Activated T-helper 2 cell treated with anti-CD3 and anti-CD28 coated beads, Interferon-gamma antibody, Interleukin-2, Interleukin-4, amounts not matched to agents 10 μg/mL and 5 μg/mL and 100 μg/mL, durations not matched to agents 14 hours and 24 hours and 36 hours (primary cell): ENCODE results near the gene CRABP1. TPM values are rescaled to one million over a fixed set of nuclear protein-coding genes. Genes with fewer than 3 reads are reported as not detected.

Source experiments
- DNase-seq: peaks from one replicate; pipeline ENCODE4 v3.0.0; 2021; ENCODE audit warnings: low spot score
- H3K27ac Mint-ChIP-seq: one replicate; pipeline ENCODE4 v1.8.0; 2021; ENCODE audit warnings: mixed read lengths
- H3K27me3 Mint-ChIP-seq: one replicate; pipeline ENCODE4 v1.8.0; 2021; ENCODE audit warnings: low read depth, mixed read lengths
- H3K36me3 Mint-ChIP-seq: one replicate; pipeline ENCODE4 v1.8.0; 2021; ENCODE audit warnings: low read depth, mixed read lengths
- H3K4me1 Mint-ChIP-seq: one replicate; pipeline ENCODE4 v1.8.0; 2021; ENCODE audit warnings: low read depth, mixed read lengths
- H3K4me3 Mint-ChIP-seq: one replicate; pipeline ENCODE4 v1.8.0; 2021; ENCODE audit warnings: low read depth, mild to moderate bottlenecking, moderate library complexity, mixed read lengths
- H3K9me3 Mint-ChIP-seq: one replicate; pipeline ENCODE4 v1.8.0; 2021; ENCODE audit warnings: mixed read lengths
- intact Hi-C: fragments of 100-400 bp; cut with micrococcal nuclease; formaldehyde crosslinking; loops from one replicate; pipeline ENCODE4 v1.15.1; 2023
- total RNA-seq: library from RNA; stranded (reverse); gene quantifications from 2 replicates; pipeline ENCODE4 v1.2.3, GENCODE V29; 2022

Gene CRABP1
- total RNA-seq, 1 donor from 2014 or later = 0.57 TPM

- Mint-ChIP-seq H3K27ac (no peak overlapping the region), H3K4me3 (no peak overlapping the region)
These were observed 53.0 kb downstream of the CRABP1 start for GRCh38 chr15:78393137-78393536.

GRCh38 chr15:78394026-78394425, 53.9 kb downstream of the CRABP1 start:
- Mint-ChIP-seq H3K4me1 (no peaks in the 10 kb centered on the region), H3K4me3 (no peak overlapping the region), H3K36me3 (no peaks in the 10 kb centered on the region), H3K9me3 (no peaks in the 10 kb centered on the region), H3K27me3 (peaks cover 5% of the 10 kb centered on the region), H3K27ac (no peak overlapping the region)
- intact Hi-C loops = no loop called here
- DNase-seq = no peak

More at GRCh38 chr15:78393137-78393536, 53.0 kb downstream of the CRABP1 start:
- no peaks in the 10 kb centered on the region for H3K9me3 Mint-ChIP-seq
- no peaks in the 10 kb centered on the region for H3K4me1 Mint-ChIP-seq
- H3K36me3 Mint-ChIP-seq = no peaks in the 10 kb centered on the region
- intact Hi-C loops = no loop called here
- no peak for DNase-seq
- H3K27me3 Mint-ChIP-seq = peaks cover 5% of the 10 kb centered on the region

DNA sequence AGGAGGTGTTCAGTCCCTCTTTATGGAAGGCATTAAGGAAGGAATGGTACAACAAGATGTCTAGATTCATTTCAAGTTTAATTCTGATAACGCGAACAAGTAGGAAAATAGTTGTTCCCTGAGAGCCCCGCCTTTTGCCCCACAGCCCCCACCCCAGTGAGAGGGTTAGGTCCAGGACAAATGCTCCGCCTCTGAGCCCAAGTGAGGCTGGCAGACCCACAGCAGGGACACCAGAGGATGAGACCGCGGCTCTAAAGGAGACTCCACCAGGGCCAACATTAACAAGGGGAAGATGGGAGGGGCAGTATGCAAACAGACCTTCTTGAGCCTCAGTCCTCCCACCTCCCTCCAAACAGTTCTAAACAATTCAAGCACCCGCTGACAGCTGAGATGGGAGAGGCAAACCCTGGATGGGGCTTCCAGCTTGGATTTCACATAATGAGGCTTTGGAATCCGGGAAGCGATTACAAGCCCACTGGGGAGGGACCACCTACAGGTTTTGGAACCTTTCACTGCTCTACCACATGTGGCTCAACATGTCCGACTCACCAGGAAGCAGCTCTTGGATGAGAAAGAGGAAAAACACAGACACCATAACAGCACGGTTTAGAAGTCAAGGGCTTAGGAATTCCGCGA, 54.9 kb downstream of the CRABP1 start:
- intact Hi-C loops = no loop called here
- Mint-ChIP-seq H3K27ac (no peak overlapping the region), H3K36me3 (no peaks in the 10 kb centered on the region), H3K4me3 (no peak overlapping the region), H3K9me3 (no peaks in the 10 kb centered on the region), H3K4me1 (no peaks in the 10 kb centered on the region), H3K27me3 (peaks cover 2% of the 10 kb centered on the region)
- DNase-seq = no peak

GRCh38 chr15:78396186-78396814, 56.1 kb downstream of the CRABP1 start:
- Mint-ChIP-seq H3K27ac (no peak overlapping the region), H3K4me3 (no peak overlapping the region), H3K27me3 (no peaks in the 10 kb centered on the region)

DNA sequence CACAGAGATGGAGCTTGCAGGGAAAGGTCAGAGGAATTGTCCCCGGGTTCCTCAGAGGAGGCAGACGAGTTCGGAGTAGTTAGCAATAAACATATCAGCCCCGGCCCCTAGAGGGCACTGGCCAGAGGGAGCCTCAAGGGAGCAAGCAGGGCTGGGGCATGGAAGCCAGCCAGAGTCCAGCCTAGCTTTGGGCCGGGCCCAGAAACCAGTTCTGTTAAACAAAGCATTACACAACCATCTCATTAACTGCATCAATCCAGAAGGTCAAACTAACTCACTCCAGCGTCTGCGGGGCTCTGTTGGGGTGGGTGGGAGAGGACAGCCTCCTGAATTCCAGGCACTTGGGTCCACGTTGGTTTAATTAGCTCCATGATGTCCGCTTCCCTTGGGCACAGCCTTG, 56.8 kb downstream of the CRABP1 start:
- Mint-ChIP-seq H3K4me3 (no peak overlapping the region), H3K9me3 (no peaks in the 10 kb centered on the region), H3K4me1 (no peaks in the 10 kb centered on the region), H3K36me3 (no peaks in the 10 kb centered on the region), H3K27ac (no peak overlapping the region), H3K27me3 (no peaks in the 10 kb centered on the region)
- intact Hi-C loops = no loop called here
- no peak for DNase-seq

More at GRCh38 chr15:78396186-78396814, 56.1 kb downstream of the CRABP1 start:
- no peak for DNase-seq
- Mint-ChIP-seq H3K36me3 (no peaks in the 10 kb centered on the region), H3K9me3 (no peaks in the 10 kb centered on the region), H3K4me1 (no peaks in the 10 kb centered on the region)
- intact Hi-C loops = no loop called here

GRCh38 chr15:78397382-78397781, 57.2 kb downstream of the CRABP1 start:
- no peaks in the 10 kb centered on the region for H3K9me3 Mint-ChIP-seq

More at GRCh38 chr15:78397382-78397781, 57.2 kb downstream of the CRABP1 start:
- H3K4me1 Mint-ChIP-seq = no peaks in the 10 kb centered on the region
- no peak for DNase-seq
- H3K27ac Mint-ChIP-seq = no peak overlapping the region
- H3K36me3 Mint-ChIP-seq = no peaks in the 10 kb centered on the region
- no peak overlapping the region for H3K4me3 Mint-ChIP-seq
- intact Hi-C loops = no loop called here
- H3K27me3 Mint-ChIP-seq = peaks cover 3% of the 10 kb centered on the region

Other genes with a start within 250 kb of the CRABP1 start
- not detected in 2 replicates for gene SH2D7, start 247.8 kb upstream of the CRABP1 start, total RNA-seq
- 1.8 and 2.2 TPM in 2 replicates for gene CIB2, start 208.9 kb upstream of the CRABP1 start, total RNA-seq
- gene IDH3A, start 191.0 kb upstream of the CRABP1 start, total RNA-seq = 132 and 152 TPM in 2 replicates
- gene ACSBG1, start 105.8 kb upstream of the CRABP1 start, total RNA-seq = 0.64 and 0.96 TPM in 2 replicates
- gene DNAJA4, start 75.8 kb upstream of the CRABP1 start, total RNA-seq = 57.4 and 60.0 TPM in 2 replicates
- 51.2 and 51.8 TPM in 2 replicates for gene SKIC8, start 40.7 kb upstream of the CRABP1 start, total RNA-seq
- gene IREB2, start 97.9 kb downstream of the CRABP1 start, total RNA-seq = 97.8 and 101 TPM in 2 replicates
- 0.74 and 0.89 TPM in 2 replicates for gene HYKK, start 167.2 kb downstream of the CRABP1 start, total RNA-seq
- 330 and 331 TPM in 2 replicates for gene PSMA4, start 200.1 kb downstream of the CRABP1 start, total RNA-seq
- gene CHRNA5, start 225.2 kb downstream of the CRABP1 start, total RNA-seq = 6.5 and 7.7 TPM in 2 replicates